ENCODE results near the gene PIGU. TPM values are rescaled to one million over a fixed set of nuclear protein-coding genes. Genes with fewer than 3 reads are reported as not detected.
A peak's percentile ranks its signal among the peaks of the same experiment; 100 is the strongest.
"Not testable (repeated sequence)": the region's sequence is repeated elsewhere in the genome, so short reads cannot be mapped to it uniquely, and the experiment has no call there.

Gene PIGU
- total and polyA plus RNA-seq, 2 experiments from 2014 or later = 21.2 to 21.6 TPM

GRCh38 chr20:34717230-34718095 lies 40.6 kb upstream of the PIGU start:
- Histone ChIP-seq H3K4me3 (no peak overlapping the region), H4K20me1 (ENCODE audit: insufficient read depth) (no peaks in the 10 kb centered on the region), H3F3A (ENCODE audit: insufficient read depth) (peaks cover 41% of the 10 kb centered on the region), H3K9me2 (ENCODE audit: insufficient read depth) (no peaks in the 10 kb centered on the region), H2AFZ (no peak overlapping the region), H3K4me2 (ENCODE audit: unreplicated experiment) (no peak overlapping the region), H3K79me2 (ENCODE audit: insufficient read depth) (no peaks in the 10 kb centered on the region), H3K27ac (no peak overlapping the region), H3K9me3 (ENCODE audit: low read depth) (no peaks in the 10 kb centered on the region), H3K36me3 (ENCODE audit: low read depth) (no peaks in the 10 kb centered on the region), H3K27me3 (replicated peaks; ENCODE audit: insufficient read depth) (no peaks in the 10 kb centered on the region), H3K9ac (no peak overlapping the region), H3K4me1 (ENCODE audit: insufficient read depth) (peaks cover 37% of the 10 kb centered on the region)
- WGBS, 2 experiments (ENCODE audit: low coverage in 1 of 2, low lambda C conversion rate in 2 of 2, missing lambda C conversion rate in 2 of 2) = 93 to 94% methylated on average over 9 of the region's 9 CpGs
- no peak for DNase-seq
- TF ChIP-seq EZH2phosphoT487 (IDR thresholded peaks at IDR 0.05; ENCODE audit: insufficient read depth, low read depth) = no peak
- TF ChIP-seq EZH2 (IDR thresholded peaks at IDR 0.05; ENCODE audit: insufficient read depth, poor library complexity, severe bottlenecking) = no peak
- in situ Hi-C loops (cut with MboI) = loop anchor here (25.0 kb wide), 1 partner anchor 405 kb away; the partner anchor contains the start of gene AHCY

- in situ Hi-C loops (cut with MboI) = loop anchor here (25.0 kb wide), 1 partner anchor 405 kb away; the partner anchor contains the start of gene AHCY
- 97 to 100% methylated on average over 2 of the region's 2 CpGs for WGBS, 2 experiments (ENCODE audit: low coverage in 1 of 2, low lambda C conversion rate in 2 of 2, missing lambda C conversion rate in 2 of 2)
- peaks cover 36% of the 10 kb centered on the region for H3K4me1 ChIP-seq (ENCODE audit: insufficient read depth)
Measured at GRCh38 chr20:34716921-34717229, 40.0 kb upstream of the PIGU start.

GRCh38 chr20:34715384-34715783 lies 38.5 kb upstream of the PIGU start:
- Histone ChIP-seq H3K4me3 (no peak overlapping the region), H3K36me3 (ENCODE audit: low read depth) (no peaks in the 10 kb centered on the region), H3K9me2 (ENCODE audit: insufficient read depth) (no peaks in the 10 kb centered on the region), H3K9me3 (ENCODE audit: low read depth) (no peaks in the 10 kb centered on the region), H2AFZ (no peak overlapping the region), H3K9ac (peak overlapping the region; percentile 42; the same call in 1 of the 2 replicates), H3K79me2 (ENCODE audit: insufficient read depth) (no peaks in the 10 kb centered on the region), H3K27me3 (replicated peaks; ENCODE audit: insufficient read depth) (no peaks in the 10 kb centered on the region), H3F3A (ENCODE audit: insufficient read depth) (peaks cover 49% of the 10 kb centered on the region), H4K20me1 (ENCODE audit: insufficient read depth) (no peaks in the 10 kb centered on the region), H3K4me1 (ENCODE audit: insufficient read depth) (peaks cover 36% of the 10 kb centered on the region), H3K27ac (peak overlapping the region; percentile 62), H3K4me2 (ENCODE audit: unreplicated experiment) (peak overlapping the region; percentile 43)
- TF ChIP-seq EZH2 (IDR thresholded peaks at IDR 0.05; ENCODE audit: insufficient read depth, poor library complexity, severe bottlenecking) (no peak), EZH2phosphoT487 (IDR thresholded peaks at IDR 0.05; ENCODE audit: insufficient read depth, low read depth) (no peak)
- DNase-seq = peak; percentile 77
- in situ Hi-C loops (cut with MboI) = loop anchor here (25.0 kb wide), 1 partner anchor 403 kb away; the partner anchor contains the start of gene AHCY
- 36 to 38% methylated on average over 4 of the region's 4 CpGs for WGBS, 2 experiments (ENCODE audit: low coverage in 1 of 2, low lambda C conversion rate in 2 of 2, missing lambda C conversion rate in 2 of 2)

More at GRCh38 chr20:34716921-34717229, 40.0 kb upstream of the PIGU start:
- H4K20me1 ChIP-seq (ENCODE audit: insufficient read depth) = no peaks in the 10 kb centered on the region
- H2AFZ ChIP-seq = no peak overlapping the region
- TF ChIP-seq EZH2phosphoT487 (IDR thresholded peaks at IDR 0.05; ENCODE audit: insufficient read depth, low read depth) = no peak
- TF ChIP-seq EZH2 (IDR thresholded peaks at IDR 0.05; ENCODE audit: insufficient read depth, poor library complexity, severe bottlenecking) = no peak
- no peaks in the 10 kb centered on the region for H3K79me2 ChIP-seq (ENCODE audit: insufficient read depth)
- no peaks in the 10 kb centered on the region for H3K9me3 ChIP-seq (ENCODE audit: low read depth)
- no peaks in the 10 kb centered on the region for H3K27me3 ChIP-seq (replicated peaks; ENCODE audit: insufficient read depth)
- no peaks in the 10 kb centered on the region for H3K36me3 ChIP-seq (ENCODE audit: low read depth)
- no peak overlapping the region for H3K4me3 ChIP-seq
- no peaks in the 10 kb centered on the region for H3K9me2 ChIP-seq (ENCODE audit: insufficient read depth)
- H3K27ac ChIP-seq = no peak overlapping the region
- DNase-seq = no peak
- no peak overlapping the region for H3K4me2 ChIP-seq (ENCODE audit: unreplicated experiment)
- H3K9ac ChIP-seq = no peak overlapping the region
- peaks cover 45% of the 10 kb centered on the region for H3F3A ChIP-seq (ENCODE audit: insufficient read depth)

GRCh38 chr20:34713944-34714515 lies 37.1 kb upstream of the PIGU start:
- H3K79me2 ChIP-seq (ENCODE audit: insufficient read depth); H3K9me3 ChIP-seq (ENCODE audit: low read depth); H4K20me1 ChIP-seq (ENCODE audit: insufficient read depth); H3K4me2 ChIP-seq (ENCODE audit: unreplicated experiment); H3K4me3 ChIP-seq; H3K36me3 ChIP-seq (ENCODE audit: low read depth); H3K9ac ChIP-seq; H2AFZ ChIP-seq; DNase-seq; H3K27me3 ChIP-seq (replicated peaks; ENCODE audit: insufficient read depth); H3K9me2 ChIP-seq (ENCODE audit: insufficient read depth): not testable (repeated sequence)
- WGBS, 2 experiments (ENCODE audit: low coverage in 1 of 2, low lambda C conversion rate in 2 of 2, missing lambda C conversion rate in 2 of 2) = 91 to 93% methylated on average over 10 of the region's 10 CpGs
- peaks cover 49% of the 10 kb centered on the region for H3F3A ChIP-seq (ENCODE audit: insufficient read depth)
- in situ Hi-C loops (cut with MboI) = loop anchor here (25.0 kb wide), 1 partner anchor 402 kb away; the partner anchor contains the start of gene AHCY
- H3K27ac ChIP-seq = peak overlapping the region; percentile 67
- peaks cover 36% of the 10 kb centered on the region for H3K4me1 ChIP-seq (ENCODE audit: insufficient read depth)
